GM18520 (cell line): ENCODE results near the gene CPAMD8.
"Not testable (repeated sequence)": the region's sequence is repeated elsewhere in the genome, so short reads cannot be mapped to it uniquely, and the experiment has no call there.

Source experiments
- ATAC-seq: cut with Tn5 transposase; IDR thresholded peaks from one replicate; pipeline ENCODE4 v1.9.1; 2021; ENCODE audit not compliant: unreplicated experiment

CPAMD8 gene

GRCh38 chr19:16946951-16947940 lies 79.4 kb downstream of the CPAMD8 start:
- no peak for ATAC-seq

- no peak for ATAC-seq
Observed at GRCh38 chr19:16945762-16946465, 80.7 kb downstream of the CPAMD8 start.

GRCh38 chr19:16945364-16945714 lies 81.3 kb downstream of the CPAMD8 start:
- no peak for ATAC-seq

GRCh38 chr19:16944626-16945363 lies 81.8 kb downstream of the CPAMD8 start:
- no peak for ATAC-seq

- ATAC-seq: no peak
Observed at GRCh38 chr19:16943942-16944625, 82.5 kb downstream of the CPAMD8 start.

- not testable (repeated sequence) for ATAC-seq
Observed at GRCh38 chr19:16943090-16943489, 83.5 kb downstream of the CPAMD8 start.

GRCh38 chr19:16942583-16942982 lies 84.0 kb downstream of the CPAMD8 start:
- no peak for ATAC-seq

GRCh38 chr19:16940626-16941025 lies 86.0 kb downstream of the CPAMD8 start:
- ATAC-seq: no peak

- not testable (repeated sequence) for ATAC-seq
Observed at GRCh38 chr19:16940063-16940462, 86.5 kb downstream of the CPAMD8 start.

GRCh38 chr19:16938211-16938610 lies 88.4 kb downstream of the CPAMD8 start:
- no peak for ATAC-seq

- ATAC-seq: not testable (repeated sequence)
Observed at GRCh38 chr19:16937796-16938195, 88.8 kb downstream of the CPAMD8 start.

- no peak for ATAC-seq
Observed at GRCh38 chr19:16936901-16937300, 89.7 kb downstream of the CPAMD8 start.

- no peak for ATAC-seq
Observed at GRCh38 chr19:16934489-16934888, 92.1 kb downstream of the CPAMD8 start.

- no peak for ATAC-seq
Observed at GRCh38 chr19:16931306-16931705, 95.3 kb downstream of the CPAMD8 start.

- no peak for ATAC-seq
Observed at GRCh38 chr19:16930753-16931152, 95.9 kb downstream of the CPAMD8 start.

GRCh38 chr19:16928916-16929315 lies 97.7 kb downstream of the CPAMD8 start:
- ATAC-seq: no peak

GRCh38 chr19:16928351-16928750 lies 98.3 kb downstream of the CPAMD8 start:
- ATAC-seq: no peak

GRCh38 chr19:16927883-16928282 lies 98.7 kb downstream of the CPAMD8 start:
- no peak for ATAC-seq

GRCh38 chr19:16922949-16923348 lies 103.7 kb downstream of the CPAMD8 start:
- ATAC-seq: no peak

GRCh38 chr19:16922592-16922934 lies 104.0 kb downstream of the CPAMD8 start:
- ATAC-seq: no peak
